ENCODE results near the gene ZMYND15. TPM values are rescaled to one million over a fixed set of nuclear protein-coding genes. Genes with fewer than 3 reads are reported as not detected.
A peak's percentile ranks its signal among the peaks of the same experiment; 100 is the strongest.

The ZMYND15 gene
- total and polyA plus RNA-seq, 2 of the 13 experiments (the other 11 are each of a cell fraction or from before 2014, with no cell fraction given): 0.24 to 2.7 TPM

DNA sequence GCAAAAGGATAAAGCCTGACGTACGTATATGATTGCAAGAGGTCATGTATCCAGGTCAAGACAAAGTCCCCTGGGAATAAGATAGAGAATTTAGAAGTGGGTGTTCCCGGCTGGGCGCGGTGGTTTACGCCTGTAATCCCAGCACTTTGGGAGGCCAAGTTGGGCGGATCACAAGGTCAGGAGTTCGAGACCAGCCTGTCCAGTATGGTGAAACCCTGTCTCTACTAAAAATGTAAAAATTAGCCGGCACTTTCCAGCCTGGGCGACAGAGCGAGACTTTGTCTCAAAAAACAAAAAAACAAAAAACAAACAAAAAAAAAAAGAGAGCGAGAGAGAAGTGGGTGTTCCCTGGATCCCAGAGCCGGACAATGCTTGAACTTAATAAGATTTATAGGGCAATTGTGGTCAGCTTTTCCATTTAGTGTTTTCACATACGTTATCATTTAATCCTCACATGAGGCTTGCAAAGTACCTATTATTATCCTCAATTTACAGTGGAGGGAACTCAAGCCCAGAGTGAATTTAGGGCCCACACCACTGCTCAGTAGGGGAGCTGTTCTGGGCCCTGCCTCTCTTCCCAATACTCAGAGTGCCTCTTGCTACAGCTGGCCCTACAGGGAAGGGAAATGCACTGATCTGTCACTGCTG is 48.6 kb downstream of the ZMYND15 start (continued):
- no peak for TF ChIP-seq ZNF382 (CRISPR knock-in tag; IDR thresholded peaks at IDR 0.05; ENCODE audit: borderline replicate concordance)
- TF ChIP-seq, protein P1, sequence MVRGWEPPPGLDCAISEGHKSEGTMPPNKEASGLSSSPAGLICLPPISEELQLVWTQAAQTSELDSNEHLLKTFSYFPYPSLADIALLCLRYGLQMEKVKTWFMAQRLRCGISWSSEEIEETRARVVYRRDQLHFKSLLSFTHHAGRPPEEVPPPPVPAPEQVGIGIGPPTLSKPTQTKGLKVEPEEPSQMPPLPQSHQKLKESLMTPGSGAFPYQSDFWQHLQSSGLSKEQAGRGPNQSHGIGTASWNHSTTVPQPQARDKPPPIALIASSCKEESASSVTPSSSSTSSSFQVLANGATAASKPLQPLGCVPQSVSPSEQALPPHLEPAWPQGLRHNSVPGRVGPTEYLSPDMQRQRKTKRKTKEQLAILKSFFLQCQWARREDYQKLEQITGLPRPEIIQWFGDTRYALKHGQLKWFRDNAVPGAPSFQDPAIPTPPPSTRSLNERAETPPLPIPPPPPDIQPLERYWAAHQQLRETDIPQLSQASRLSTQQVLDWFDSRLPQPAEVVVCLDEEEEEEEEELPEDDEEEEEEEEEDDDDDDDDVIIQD (CRISPR knock-in tag; IDR thresholded peaks at IDR 0.05; ENCODE audit: low read depth): 0 out of 2 replicates have a peak, but pooled peaks have one; percentile 4
- TF ChIP-seq CCDC6 (CRISPR knock-in tag; IDR thresholded peaks at IDR 0.05): no peak
- TF ChIP-seq STAG1 (CRISPR knock-in tag; IDR thresholded peaks at IDR 0.05): no peak
- no peak for TF ChIP-seq ZNF629 (CRISPR knock-in tag; conservative IDR thresholded peaks at IDR 0.05)
- no peak for TF ChIP-seq RFX1 (IDR thresholded peaks at IDR 0.05)
- no peak for TF ChIP-seq MTA3 (CRISPR knock-in tag; IDR thresholded peaks at IDR 0.05)
- 0 out of 2 replicates have a peak, but pooled peaks have one; percentile 8 for TF ChIP-seq LCORL (IDR thresholded peaks at IDR 0.05)
- no peak for TF ChIP-seq LCORL (CRISPR knock-in tag; IDR thresholded peaks at IDR 0.05)
- no peak for TF ChIP-seq NCOA2 (CRISPR knock-in tag; IDR thresholded peaks at IDR 0.05)
- TF ChIP-seq FIP1L1 (IDR thresholded peaks at IDR 0.05; ENCODE audit: borderline replicate concordance, insufficient read depth, low read depth, low read length): no peak
- no peak for TF ChIP-seq ZNF136 (CRISPR knock-in tag; IDR thresholded peaks at IDR 0.05; ENCODE audit: low read depth)
- TF ChIP-seq, protein P2, sequence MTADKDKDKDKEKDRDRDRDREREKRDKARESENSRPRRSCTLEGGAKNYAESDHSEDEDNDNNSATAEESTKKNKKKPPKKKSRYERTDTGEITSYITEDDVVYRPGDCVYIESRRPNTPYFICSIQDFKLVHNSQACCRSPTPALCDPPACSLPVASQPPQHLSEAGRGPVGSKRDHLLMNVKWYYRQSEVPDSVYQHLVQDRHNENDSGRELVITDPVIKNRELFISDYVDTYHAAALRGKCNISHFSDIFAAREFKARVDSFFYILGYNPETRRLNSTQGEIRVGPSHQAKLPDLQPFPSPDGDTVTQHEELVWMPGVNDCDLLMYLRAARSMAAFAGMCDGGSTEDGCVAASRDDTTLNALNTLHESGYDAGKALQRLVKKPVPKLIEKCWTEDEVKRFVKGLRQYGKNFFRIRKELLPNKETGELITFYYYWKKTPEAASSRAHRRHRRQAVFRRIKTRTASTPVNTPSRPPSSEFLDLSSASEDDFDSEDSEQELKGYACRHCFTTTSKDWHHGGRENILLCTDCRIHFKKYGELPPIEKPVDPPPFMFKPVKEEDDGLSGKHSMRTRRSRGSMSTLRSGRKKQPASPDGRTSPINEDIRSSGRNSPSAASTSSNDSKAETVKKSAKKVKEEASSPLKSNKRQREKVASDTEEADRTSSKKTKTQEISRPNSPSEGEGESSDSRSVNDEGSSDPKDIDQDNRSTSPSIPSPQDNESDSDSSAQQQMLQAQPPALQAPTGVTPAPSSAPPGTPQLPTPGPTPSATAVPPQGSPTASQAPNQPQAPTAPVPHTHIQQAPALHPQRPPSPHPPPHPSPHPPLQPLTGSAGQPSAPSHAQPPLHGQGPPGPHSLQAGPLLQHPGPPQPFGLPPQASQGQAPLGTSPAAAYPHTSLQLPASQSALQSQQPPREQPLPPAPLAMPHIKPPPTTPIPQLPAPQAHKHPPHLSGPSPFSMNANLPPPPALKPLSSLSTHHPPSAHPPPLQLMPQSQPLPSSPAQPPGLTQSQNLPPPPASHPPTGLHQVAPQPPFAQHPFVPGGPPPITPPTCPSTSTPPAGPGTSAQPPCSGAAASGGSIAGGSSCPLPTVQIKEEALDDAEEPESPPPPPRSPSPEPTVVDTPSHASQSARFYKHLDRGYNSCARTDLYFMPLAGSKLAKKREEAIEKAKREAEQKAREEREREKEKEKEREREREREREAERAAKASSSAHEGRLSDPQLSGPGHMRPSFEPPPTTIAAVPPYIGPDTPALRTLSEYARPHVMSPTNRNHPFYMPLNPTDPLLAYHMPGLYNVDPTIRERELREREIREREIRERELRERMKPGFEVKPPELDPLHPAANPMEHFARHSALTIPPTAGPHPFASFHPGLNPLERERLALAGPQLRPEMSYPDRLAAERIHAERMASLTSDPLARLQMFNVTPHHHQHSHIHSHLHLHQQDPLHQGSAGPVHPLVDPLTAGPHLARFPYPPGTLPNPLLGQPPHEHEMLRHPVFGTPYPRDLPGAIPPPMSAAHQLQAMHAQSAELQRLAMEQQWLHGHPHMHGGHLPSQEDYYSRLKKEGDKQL (CRISPR knock-in tag; IDR thresholded peaks at IDR 0.05; ENCODE audit: low read depth): no peak
- TF ChIP-seq, protein P3, sequence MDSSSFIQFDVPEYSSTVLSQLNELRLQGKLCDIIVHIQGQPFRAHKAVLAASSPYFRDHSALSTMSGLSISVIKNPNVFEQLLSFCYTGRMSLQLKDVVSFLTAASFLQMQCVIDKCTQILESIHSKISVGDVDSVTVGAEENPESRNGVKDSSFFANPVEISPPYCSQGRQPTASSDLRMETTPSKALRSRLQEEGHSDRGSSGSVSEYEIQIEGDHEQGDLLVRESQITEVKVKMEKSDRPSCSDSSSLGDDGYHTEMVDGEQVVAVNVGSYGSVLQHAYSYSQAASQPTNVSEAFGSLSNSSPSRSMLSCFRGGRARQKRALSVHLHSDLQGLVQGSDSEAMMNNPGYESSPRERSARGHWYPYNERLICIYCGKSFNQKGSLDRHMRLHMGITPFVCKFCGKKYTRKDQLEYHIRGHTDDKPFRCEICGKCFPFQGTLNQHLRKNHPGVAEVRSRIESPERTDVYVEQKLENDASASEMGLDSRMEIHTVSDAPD (CRISPR knock-in tag; IDR thresholded peaks at IDR 0.05): peak; percentile 5; the same call in 1 of the 2 replicates
- TF ChIP-seq, protein P4, sequence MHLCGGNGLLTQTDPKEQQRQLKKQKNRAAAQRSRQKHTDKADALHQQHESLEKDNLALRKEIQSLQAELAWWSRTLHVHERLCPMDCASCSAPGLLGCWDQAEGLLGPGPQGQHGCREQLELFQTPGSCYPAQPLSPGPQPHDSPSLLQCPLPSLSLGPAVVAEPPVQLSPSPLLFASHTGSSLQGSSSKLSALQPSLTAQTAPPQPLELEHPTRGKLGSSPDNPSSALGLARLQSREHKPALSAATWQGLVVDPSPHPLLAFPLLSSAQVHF (CRISPR knock-in tag; IDR thresholded peaks at IDR 0.05): no peak; the same call in 1 of the 2 replicates
- TF ChIP-seq NFRKB (IDR thresholded peaks at IDR 0.05): no peak
- no peak for TF ChIP-seq NFYB (CRISPR knock-in tag; IDR thresholded peaks at IDR 0.05)
- TF ChIP-seq, protein P5, sequence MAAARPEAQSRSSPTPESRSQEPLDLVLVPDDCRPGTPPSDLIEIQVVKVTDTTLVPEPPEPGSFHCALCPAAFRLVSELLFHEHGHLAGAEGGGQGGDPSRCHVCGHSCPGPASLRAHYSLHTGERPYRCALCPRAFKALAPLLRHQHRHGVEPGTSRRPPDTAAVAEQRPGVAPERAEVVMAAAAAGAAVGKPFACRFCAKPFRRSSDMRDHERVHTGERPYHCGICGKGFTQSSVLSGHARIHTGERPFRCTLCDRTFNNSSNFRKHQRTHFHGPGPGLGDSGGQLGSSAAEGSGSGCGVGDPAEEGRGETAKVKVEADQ (CRISPR knock-in tag; IDR thresholded peaks at IDR 0.05; ENCODE audit: borderline replicate concordance): no peak
- no peak for TF ChIP-seq ZNF160 (CRISPR knock-in tag; IDR thresholded peaks at IDR 0.05)
- peak; percentile 58 for TF ChIP-seq CREM (IDR thresholded peaks at IDR 0.05)
- no peak for TF ChIP-seq CREM (CRISPR knock-in tag; IDR thresholded peaks at IDR 0.05)
- no peak for TF ChIP-seq ZNF446 (CRISPR knock-in tag; IDR thresholded peaks at IDR 0.05)
